Astrocyte of the cerebellum (primary cell): ENCODE results near the gene SRD5A1.

Source experiments
- DNase-seq: peaks from one replicate; pipeline ENCODE4 v3.0.0-alpha.2; 2011; ENCODE audit warnings: low read depth
- H3K4me3 ChIP-seq: 2 replicates; pipeline ENCODE4 v1.5.1; 2011; ENCODE audit warnings: mild to moderate bottlenecking, low read depth, low read length, moderate library complexity
- CTCF ChIP-seq: IDR thresholded peaks from 2 replicates; pipeline ENCODE4 v1.5.1; 2012; ENCODE audit warnings: low read length, low read depth, moderate library complexity, mild to moderate bottlenecking; ENCODE audit errors: missing control alignments
- in situ Hi-C: cut with HindIII; loops from 2 replicates; pipeline ENCODE4 v1.10.0; 2017; ENCODE audit warnings: low sequenced_read_pairs

Gene SRD5A1

DNA sequence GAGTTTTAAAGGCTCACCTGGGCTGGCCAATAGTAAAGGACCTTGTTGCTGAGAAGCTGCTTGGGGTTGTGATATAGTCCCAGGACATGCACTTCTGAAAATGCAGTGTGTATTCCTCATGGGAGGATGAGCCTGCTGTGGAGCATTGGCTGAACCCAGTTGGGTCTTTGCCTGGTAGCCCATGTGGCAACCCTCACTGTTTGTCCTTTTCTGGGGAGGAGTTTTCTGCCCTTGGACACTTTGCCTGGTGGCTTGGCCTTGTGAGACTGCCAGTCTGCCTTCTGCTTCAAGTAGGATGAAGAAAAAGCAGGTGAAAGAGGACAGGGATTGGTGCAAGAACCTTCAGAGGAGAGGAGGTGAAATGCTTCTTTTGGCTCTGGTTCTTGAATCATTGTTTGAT, 84.0 kb downstream of the SRD5A1 start:
- in situ Hi-C loops = no loop called here
- no peak for TF ChIP-seq CTCF
- DNase-seq = no peak
- H3K4me3 ChIP-seq = no peak overlapping the region

GRCh38 chr5:6717687-6718086, 84.4 kb downstream of the SRD5A1 start:
- in situ Hi-C loops = no loop called here
- H3K4me3 ChIP-seq = no peak overlapping the region
- TF ChIP-seq CTCF = no peak
- DNase-seq = no peak

DNA sequence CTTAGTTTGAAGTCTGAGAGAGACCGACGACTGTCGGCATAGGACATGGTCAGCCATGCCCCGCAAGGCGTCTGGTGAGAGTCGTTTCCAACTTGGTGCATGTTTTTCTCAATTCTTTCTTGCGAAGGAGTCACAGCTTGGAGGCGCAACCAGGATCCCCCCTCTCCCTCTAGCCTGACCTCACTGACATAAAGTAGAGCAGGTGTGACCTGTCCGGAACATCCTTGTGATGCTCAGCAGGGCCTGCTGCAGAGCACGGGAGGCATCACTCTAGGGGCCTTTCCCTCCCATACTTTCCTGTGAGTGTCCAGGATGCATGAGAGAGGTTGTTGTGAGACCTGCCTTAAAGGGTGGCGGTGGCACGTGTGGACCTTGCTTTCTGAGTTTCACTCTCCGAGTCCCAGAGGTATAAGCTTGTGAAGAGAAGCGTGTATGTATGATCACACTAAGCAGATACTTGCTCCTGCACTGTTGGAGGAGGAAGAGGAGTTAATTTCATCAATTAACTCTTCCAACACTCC, 85.0 kb downstream of the SRD5A1 start:
- no peak overlapping the region for H3K4me3 ChIP-seq
- DNase-seq = no peak
- TF ChIP-seq CTCF = no peak
- in situ Hi-C loops = no loop called here

- no peak for TF ChIP-seq CTCF
- DNase-seq = no peak
- H3K4me3 ChIP-seq = no peak overlapping the region
- in situ Hi-C loops = no loop called here
Observed at GRCh38 chr5:6718718-6719117, 85.5 kb downstream of the SRD5A1 start.

GRCh38 chr5:6719417-6719816, 86.2 kb downstream of the SRD5A1 start:
- in situ Hi-C loops = no loop called here
- DNase-seq = no peak
- H3K4me3 ChIP-seq = no peak overlapping the region
- no peak for TF ChIP-seq CTCF

DNA sequence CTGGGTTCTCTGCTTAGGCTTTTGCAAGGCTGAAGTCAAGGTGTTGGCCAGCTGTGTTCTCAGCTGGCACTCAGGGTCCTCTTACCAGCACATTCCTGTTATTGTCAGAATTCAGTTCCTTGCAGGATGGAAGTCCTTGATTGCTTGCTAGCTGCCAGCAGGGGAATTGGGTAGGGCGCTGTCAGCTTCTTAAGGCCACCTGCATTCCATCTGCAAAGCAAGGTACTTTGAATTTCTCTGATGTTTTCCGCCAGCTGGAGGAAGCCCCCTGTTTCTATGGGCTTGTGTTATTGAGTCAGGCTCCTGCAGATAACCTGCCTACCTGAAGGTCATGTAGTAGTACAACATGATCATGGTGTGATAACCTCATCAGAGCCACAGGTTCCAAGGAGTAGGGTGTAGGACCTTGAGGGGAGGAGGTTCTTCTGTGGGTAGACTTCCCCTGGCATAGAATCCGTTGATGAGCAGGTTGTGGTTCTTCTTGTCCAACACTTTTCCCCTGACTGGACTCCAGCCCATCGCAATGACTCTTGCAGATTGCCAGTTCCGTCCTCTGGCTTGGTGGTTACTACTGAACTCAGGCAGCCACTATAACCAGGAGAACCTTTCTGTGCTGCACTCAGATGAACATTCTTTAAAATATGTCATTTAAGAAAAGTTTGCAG, 86.8 kb downstream of the SRD5A1 start:
- TF ChIP-seq CTCF = no peak
- no peak for DNase-seq

More for the DNA sequence above, 86.8 kb downstream of the SRD5A1 start:
- H3K4me3 ChIP-seq = no peak overlapping the region
- in situ Hi-C loops = no loop called here
